HL-60 (cell line): ENCODE measurements around the gene ETV7.

Experiments used
- GABPA ChIP-seq: IDR thresholded peaks from 2 replicates; pipeline ENCODE4 v1.6.1; 2012; ENCODE audit warnings: low read depth
- POLR2AphosphoS5 ChIP-seq: IDR thresholded peaks from 2 replicates; pipeline ENCODE4 v1.6.1; 2012; ENCODE audit warnings: low read depth
- REST ChIP-seq: IDR thresholded peaks from 2 replicates; pipeline ENCODE4 v1.6.1; 2012; ENCODE audit warnings: low read depth; ENCODE audit not compliant: insufficient replicate concordance
- TF ChIP-seq, protein P1 (sequence below): IDR thresholded peaks from one replicate; pipeline ENCODE4 v1.5.1; 2011; ENCODE audit warnings: low read length, control low read depth, inconsistent platforms; ENCODE audit not compliant: insufficient read depth

DNA sequence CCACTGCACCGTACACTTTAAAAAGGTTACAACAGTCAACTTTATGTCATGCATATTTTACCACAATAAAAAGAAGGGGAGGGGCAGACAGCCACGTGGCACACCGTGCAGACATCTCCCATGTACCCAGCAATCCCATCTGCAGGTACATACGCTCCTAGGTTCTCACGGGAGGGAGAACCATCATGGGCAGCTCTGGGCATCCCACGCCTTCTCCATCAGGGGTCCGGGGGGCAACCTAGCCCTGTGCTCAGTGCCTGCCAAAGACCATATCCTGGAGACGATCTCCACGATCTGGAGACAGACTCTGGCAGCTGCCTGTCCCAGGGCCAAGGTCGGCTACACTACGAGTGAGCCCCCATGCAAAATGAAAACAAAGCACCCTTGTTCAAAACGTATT lies 48.3 kb downstream of the ETV7 start:
- no peak for TF ChIP-seq REST
- TF ChIP-seq, protein P1, sequence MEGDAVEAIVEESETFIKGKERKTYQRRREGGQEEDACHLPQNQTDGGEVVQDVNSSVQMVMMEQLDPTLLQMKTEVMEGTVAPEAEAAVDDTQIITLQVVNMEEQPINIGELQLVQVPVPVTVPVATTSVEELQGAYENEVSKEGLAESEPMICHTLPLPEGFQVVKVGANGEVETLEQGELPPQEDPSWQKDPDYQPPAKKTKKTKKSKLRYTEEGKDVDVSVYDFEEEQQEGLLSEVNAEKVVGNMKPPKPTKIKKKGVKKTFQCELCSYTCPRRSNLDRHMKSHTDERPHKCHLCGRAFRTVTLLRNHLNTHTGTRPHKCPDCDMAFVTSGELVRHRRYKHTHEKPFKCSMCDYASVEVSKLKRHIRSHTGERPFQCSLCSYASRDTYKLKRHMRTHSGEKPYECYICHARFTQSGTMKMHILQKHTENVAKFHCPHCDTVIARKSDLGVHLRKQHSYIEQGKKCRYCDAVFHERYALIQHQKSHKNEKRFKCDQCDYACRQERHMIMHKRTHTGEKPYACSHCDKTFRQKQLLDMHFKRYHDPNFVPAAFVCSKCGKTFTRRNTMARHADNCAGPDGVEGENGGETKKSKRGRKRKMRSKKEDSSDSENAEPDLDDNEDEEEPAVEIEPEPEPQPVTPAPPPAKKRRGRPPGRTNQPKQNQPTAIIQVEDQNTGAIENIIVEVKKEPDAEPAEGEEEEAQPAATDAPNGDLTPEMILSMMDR = no peak
- TF ChIP-seq POLR2AphosphoS5 = no peak
- TF ChIP-seq GABPA = no peak
